Measurements from ENCODE around the gene ZNF208. TPM values are rescaled to one million over a fixed set of nuclear protein-coding genes. Genes with fewer than 3 reads are reported as not detected.
"Not testable (repeated sequence)": the region's sequence is repeated elsewhere in the genome, so short reads cannot be mapped to it uniquely, and the experiment has no call there.

The ZNF208 gene
- total RNA-seq, result 10 to 100 TPM; 11.1 to 51.9 (median 28.6) TPM
- 9.7 TPM for polyA plus RNA-seq
- long read RNA-seq, donor 1, partial matches to known transcripts, result 3 of 11 reads
- long read RNA-seq, donor 1, other reads (novel, unspliced or antisense), result 5 of 11 reads
- long read RNA-seq, donor 2, partial matches to known transcripts, result 1 of 6 reads
- long read RNA-seq, donor 2, other reads (novel, unspliced or antisense), result 4 of 6 reads
- long read RNA-seq, donor 3, partial matches to known transcripts, result 1 of 5 reads
- long read RNA-seq, donor 3, other reads (novel, unspliced or antisense), result 4 of 5 reads
- long read RNA-seq, donor 4, partial matches to known transcripts, result 2 of 15 reads
- long read RNA-seq, donor 4, other reads (novel, unspliced or antisense), result 10 of 15 reads

GRCh38 chr19:22010437-22011143 lies at the start of gene ZNF208:
TSS of gene ZNF208 (minus strand) at chr19:22010943. CDS start at chr19:22010794, 149 bp downstream.
- Histone ChIP-seq H3K27ac (ENCODE audit: low read length) (peak within 1 kb of the TSS; percentile 51), H3K4me3 (ENCODE audit: low read length) (peak within 1 kb of the TSS; percentile 51)
- H3K27me3 ChIP-seq (ENCODE audit: control insufficient read depth, insufficient read depth); H3K4me1 ChIP-seq (ENCODE audit: control insufficient read depth, insufficient read depth, low read length); intact Hi-C loops (cut with DNase I); H3K9me3 ChIP-seq (ENCODE audit: control insufficient read depth, low read length): not testable (repeated sequence)
- DNase-seq (peak; percentile 70 to 85 (median 84)), ATAC-seq (peak; percentile 98 to 99)
- 4% methylated on average over 29 of the region's 29 CpGs for WGBS

GRCh38 chr19:22052644-22053013 lies 41.9 kb upstream of the ZNF208 start:
- Histone ChIP-seq H3K27ac (ENCODE audit: low read length) (no peak overlapping the region), H3K4me3 (ENCODE audit: low read length) (peak overlapping the region; percentile 49), H3K4me1 (ENCODE audit: control insufficient read depth, insufficient read depth, low read length) (no peaks in the 10 kb centered on the region), H3K27me3 (ENCODE audit: control insufficient read depth, insufficient read depth) (no peaks in the 10 kb centered on the region), H3K9me3 (ENCODE audit: control insufficient read depth, low read length) (no peaks in the 10 kb centered on the region)
- 2% methylated on average over 20 of the region's 20 CpGs for WGBS
- DNase-seq, result peak; percentile 14 to 52 (median 36)
- peak; percentile 61 to 72 for ATAC-seq
- intact Hi-C loops (cut with DNase I), result no loop called here

- 64% methylated on average over 3 of the region's 3 CpGs for WGBS
- ATAC-seq; intact Hi-C loops (cut with DNase I): not testable (repeated sequence)
These were observed 30.4 kb upstream of the ZNF208 start for GRCh38 chr19:22041151-22041550.

GRCh38 chr19:22030680-22031079 lies 19.9 kb upstream of the ZNF208 start:
- DNase-seq, result no peak
- no peak overlapping the region for H3K27ac ChIP-seq (ENCODE audit: low read length)
- no peaks in the 10 kb centered on the region for H3K4me1 ChIP-seq (ENCODE audit: control insufficient read depth, insufficient read depth, low read length)
- no peak overlapping the region for H3K4me3 ChIP-seq (ENCODE audit: low read length)
- no peaks in the 10 kb centered on the region for H3K27me3 ChIP-seq (ENCODE audit: control insufficient read depth, insufficient read depth)
- intact Hi-C loops (cut with DNase I), result no loop called here
- no peak for ATAC-seq
- H3K9me3 ChIP-seq (ENCODE audit: control insufficient read depth, low read length), result no peaks in the 10 kb centered on the region

More at GRCh38 chr19:22041151-22041550, 30.4 kb upstream of the ZNF208 start:
- H3K27me3 ChIP-seq (ENCODE audit: control insufficient read depth, insufficient read depth); H3K9me3 ChIP-seq (ENCODE audit: control insufficient read depth, low read length); H3K27ac ChIP-seq (ENCODE audit: low read length); H3K4me3 ChIP-seq (ENCODE audit: low read length); H3K4me1 ChIP-seq (ENCODE audit: control insufficient read depth, insufficient read depth, low read length); DNase-seq: not testable (repeated sequence)

GRCh38 chr19:22026687-22027086 lies 15.9 kb upstream of the ZNF208 start:
- no peak for ATAC-seq
- Histone ChIP-seq H3K9me3 (ENCODE audit: control insufficient read depth, low read length) (no peaks in the 10 kb centered on the region), H3K27ac (ENCODE audit: low read length) (no peak overlapping the region), H3K27me3 (ENCODE audit: control insufficient read depth, insufficient read depth) (no peaks in the 10 kb centered on the region), H3K4me3 (ENCODE audit: low read length) (no peak overlapping the region), H3K4me1 (ENCODE audit: control insufficient read depth, insufficient read depth, low read length) (no peaks in the 10 kb centered on the region)
- intact Hi-C loops (cut with DNase I), result no loop called here
- no peak for DNase-seq

- ATAC-seq; H3K27me3 ChIP-seq (ENCODE audit: control insufficient read depth, insufficient read depth); H3K27ac ChIP-seq (ENCODE audit: low read length); H3K4me3 ChIP-seq (ENCODE audit: low read length); H3K9me3 ChIP-seq (ENCODE audit: control insufficient read depth, low read length); H3K4me1 ChIP-seq (ENCODE audit: control insufficient read depth, insufficient read depth, low read length); intact Hi-C loops (cut with DNase I); DNase-seq: not testable (repeated sequence)
- WGBS, result 92% methylated on average over 1 of the region's 1 CpG
These were observed 14.8 kb upstream of the ZNF208 start for GRCh38 chr19:22025539-22025938.

GRCh38 chr19:21970466-21970865 lies 40.3 kb downstream of the ZNF208 start:
- Histone ChIP-seq H3K9me3 (ENCODE audit: control insufficient read depth, low read length) (peaks cover 2% of the 10 kb centered on the region), H3K27ac (ENCODE audit: low read length) (no peak overlapping the region), H3K4me1 (ENCODE audit: control insufficient read depth, insufficient read depth, low read length) (no peaks in the 10 kb centered on the region), H3K4me3 (ENCODE audit: low read length) (no peak overlapping the region), H3K27me3 (ENCODE audit: control insufficient read depth, insufficient read depth) (no peaks in the 10 kb centered on the region)
- ATAC-seq (no peak), DNase-seq (no peak)
- 81% methylated on average over 1 of the region's 1 CpG for WGBS
- intact Hi-C loops (cut with DNase I), result no loop called here

GRCh38 chr19:21947775-21948174 lies 63.0 kb downstream of the ZNF208 start:
- Histone ChIP-seq H3K4me3 (ENCODE audit: low read length) (no peak overlapping the region), H3K27me3 (ENCODE audit: control insufficient read depth, insufficient read depth) (no peaks in the 10 kb centered on the region), H3K9me3 (ENCODE audit: control insufficient read depth, low read length) (peaks cover 9% of the 10 kb centered on the region), H3K4me1 (ENCODE audit: control insufficient read depth, insufficient read depth, low read length) (no peaks in the 10 kb centered on the region), H3K27ac (ENCODE audit: low read length) (no peak overlapping the region)
- 69% methylated on average over 8 of the region's 8 CpGs for WGBS
- ATAC-seq (no peak), DNase-seq (no peak)
- intact Hi-C loops (cut with DNase I), result no loop called here

- DNase-seq, result peak in 1 of 3 donors; percentile 27
- Histone ChIP-seq H3K4me1 (ENCODE audit: control insufficient read depth, insufficient read depth, low read length) (no peaks in the 10 kb centered on the region), H3K4me3 (ENCODE audit: low read length) (no peak overlapping the region), H3K9me3 (ENCODE audit: control insufficient read depth, low read length) (no peaks in the 10 kb centered on the region), H3K27me3 (ENCODE audit: control insufficient read depth, insufficient read depth) (no peaks in the 10 kb centered on the region), H3K27ac (ENCODE audit: low read length) (no peak overlapping the region)
- intact Hi-C loops (cut with DNase I), result no loop called here
- WGBS, result 77% methylated on average over 30 of the region's 30 CpGs
- ATAC-seq, result no peak
These were observed 70.1 kb downstream of the ZNF208 start for GRCh38 chr19:21940684-21941083.

GRCh38 chr19:21934593-21934992 lies 76.2 kb downstream of the ZNF208 start:
- H3K27ac ChIP-seq (ENCODE audit: low read length), result no peak overlapping the region
- WGBS, result 60% methylated on average over 4 of the region's 4 CpGs
- H3K27me3 ChIP-seq (ENCODE audit: control insufficient read depth, insufficient read depth), result no peaks in the 10 kb centered on the region
- no peak for ATAC-seq
- no peak for DNase-seq
- intact Hi-C loops (cut with DNase I), result no loop called here
- H3K4me3 ChIP-seq (ENCODE audit: low read length), result no peak overlapping the region
- H3K4me1 ChIP-seq (ENCODE audit: control insufficient read depth, insufficient read depth, low read length), result no peaks in the 10 kb centered on the region
- H3K9me3 ChIP-seq (ENCODE audit: control insufficient read depth, low read length), result no peaks in the 10 kb centered on the region

GRCh38 chr19:21934131-21934530 lies 76.6 kb downstream of the ZNF208 start:
- DNase-seq, result no peak
- no peak for ATAC-seq
- Histone ChIP-seq H3K27ac (ENCODE audit: low read length) (no peak overlapping the region), H3K27me3 (ENCODE audit: control insufficient read depth, insufficient read depth) (no peaks in the 10 kb centered on the region), H3K9me3 (ENCODE audit: control insufficient read depth, low read length) (no peaks in the 10 kb centered on the region), H3K4me1 (ENCODE audit: control insufficient read depth, insufficient read depth, low read length) (no peaks in the 10 kb centered on the region), H3K4me3 (ENCODE audit: low read length) (no peak overlapping the region)
- intact Hi-C loops (cut with DNase I), result no loop called here
- 91% methylated on average over 5 of the region's 5 CpGs for WGBS
